OCI-LY1 (cell line): Measurements from ENCODE around the gene TMEM220.

Experiments used
- H2AFZ ChIP-seq: fragments of 200-600 bp; sonication (generic), shearing (Covaris generic); 2 replicates; pipeline ENCODE4 v1.6.0; 2014; ENCODE audit warnings: antibody characterized with exemption, mild to moderate bottlenecking, low read length
- H3F3A ChIP-seq: fragments of 200-600 bp; sonication (generic), shearing (Covaris generic); 2 replicates; pipeline ENCODE4 v1.6.0; 2014; ENCODE audit warnings: mild to moderate bottlenecking, antibody characterized with exemption, low read length, moderate library complexity; ENCODE audit not compliant: insufficient read depth
- H3K27ac ChIP-seq: fragments of 200-600 bp; sonication (generic); 2 replicates; pipeline ENCODE4 v1.5.1; 2014; ENCODE audit warnings: low read length, mixed run types, mild to moderate bottlenecking, low read depth; ENCODE audit not compliant: poor library complexity, severe bottlenecking
- H3K27me3 ChIP-seq: fragments of 200-600 bp; sonication (generic); 2 replicates; pipeline ENCODE4 v1.6.0; 2014; ENCODE audit warnings: antibody characterized with exemption, mild to moderate bottlenecking, low read length, moderate library complexity; ENCODE audit not compliant: insufficient read depth
- H3K36me3 ChIP-seq: fragments of 200-600 bp; sonication (generic); 2 replicates; pipeline ENCODE4 v1.6.1; 2014; ENCODE audit warnings: mild to moderate bottlenecking, antibody characterized with exemption, low read length, moderate library complexity, mixed read lengths; ENCODE audit not compliant: insufficient read depth
- H3K4me1 ChIP-seq: fragments of 200-600 bp; sonication (generic); 2 replicates; pipeline ENCODE4 v1.5.1; 2014; ENCODE audit warnings: mild to moderate bottlenecking, low read length, moderate library complexity; ENCODE audit not compliant: insufficient read depth, severe bottlenecking
- H3K4me2 ChIP-seq: fragments of 200-600 bp; sonication (generic), shearing (Covaris generic); 2 replicates; pipeline ENCODE4 v1.6.1; 2014; ENCODE audit warnings: low read length
- H3K4me3 ChIP-seq: fragments of 200-600 bp; sonication (generic); 2 replicates; pipeline ENCODE4 v1.5.1; 2014; ENCODE audit warnings: low read length, low read depth, mild to moderate bottlenecking, mixed read lengths; ENCODE audit not compliant: poor library complexity, severe bottlenecking
- H3K79me2 ChIP-seq: fragments of 200-600 bp; shearing (Covaris generic); 2 replicates; pipeline ENCODE4 v1.6.1; 2016; ENCODE audit warnings: mixed run types, low read length, mixed read lengths; ENCODE audit not compliant: insufficient read depth
- H3K9ac ChIP-seq: fragments of 200-600 bp; sonication (generic), shearing (Covaris generic); 2 replicates; pipeline ENCODE4 v1.6.1; 2014; ENCODE audit warnings: mild to moderate bottlenecking, low read length, mixed read lengths
- H3K9me2 ChIP-seq: fragments of 200-600 bp; sonication (generic), shearing (Covaris generic); 2 replicates; pipeline ENCODE4 v1.6.1; 2014; ENCODE audit warnings: low read depth, mild to moderate bottlenecking, low read length, mixed read lengths
- H3K9me3 ChIP-seq: fragments of 200-600 bp; shearing (Covaris generic); 2 replicates; pipeline ENCODE4 v1.6.1; 2014; ENCODE audit warnings: low read length, mixed read lengths
- H4K20me1 ChIP-seq: fragments of 200-600 bp; sonication (generic), shearing (Covaris generic); 2 replicates; pipeline ENCODE4 v1.6.0; 2016; ENCODE audit warnings: mild to moderate bottlenecking, low read length; ENCODE audit not compliant: insufficient read depth
- EZH2 ChIP-seq: fragments of 200-600 bp; sonication (generic), shearing (Covaris generic); IDR thresholded peaks from 2 replicates; pipeline ENCODE4 v1.8.0; 2017; ENCODE audit warnings: borderline replicate concordance, mixed run types, mild to moderate bottlenecking, antibody characterized with exemption, low read length, moderate library complexity, mixed read lengths
- TF ChIP-seq, protein P1 (sequence below): fragments of 200-600 bp; sonication (generic), shearing (Covaris generic); IDR thresholded peaks from 2 replicates; pipeline ENCODE4 v1.5.1; 2017; ENCODE audit warnings: mild to moderate bottlenecking, antibody characterized with exemption, low read length, moderate library complexity, mixed read lengths

TMEM220 gene

GRCh38 chr17:10756619-10757018, 26.8 kb upstream of the TMEM220 start:
- no peaks in the 10 kb centered on the region for H3K4me1 ChIP-seq
- H3K4me2 ChIP-seq = no peak overlapping the region
- H3K79me2 ChIP-seq = no peaks in the 10 kb centered on the region
- H3K9ac ChIP-seq = no peak overlapping the region
- H3F3A ChIP-seq = no peaks in the 10 kb centered on the region
- H3K9me3 ChIP-seq = no peaks in the 10 kb centered on the region
- 0 out of 2 replicates have a peak, but pooled peaks cover 3% of the 10 kb centered on the region for H3K27me3 ChIP-seq
- H3K4me3 ChIP-seq = no peak overlapping the region
- TF ChIP-seq, protein P1, sequence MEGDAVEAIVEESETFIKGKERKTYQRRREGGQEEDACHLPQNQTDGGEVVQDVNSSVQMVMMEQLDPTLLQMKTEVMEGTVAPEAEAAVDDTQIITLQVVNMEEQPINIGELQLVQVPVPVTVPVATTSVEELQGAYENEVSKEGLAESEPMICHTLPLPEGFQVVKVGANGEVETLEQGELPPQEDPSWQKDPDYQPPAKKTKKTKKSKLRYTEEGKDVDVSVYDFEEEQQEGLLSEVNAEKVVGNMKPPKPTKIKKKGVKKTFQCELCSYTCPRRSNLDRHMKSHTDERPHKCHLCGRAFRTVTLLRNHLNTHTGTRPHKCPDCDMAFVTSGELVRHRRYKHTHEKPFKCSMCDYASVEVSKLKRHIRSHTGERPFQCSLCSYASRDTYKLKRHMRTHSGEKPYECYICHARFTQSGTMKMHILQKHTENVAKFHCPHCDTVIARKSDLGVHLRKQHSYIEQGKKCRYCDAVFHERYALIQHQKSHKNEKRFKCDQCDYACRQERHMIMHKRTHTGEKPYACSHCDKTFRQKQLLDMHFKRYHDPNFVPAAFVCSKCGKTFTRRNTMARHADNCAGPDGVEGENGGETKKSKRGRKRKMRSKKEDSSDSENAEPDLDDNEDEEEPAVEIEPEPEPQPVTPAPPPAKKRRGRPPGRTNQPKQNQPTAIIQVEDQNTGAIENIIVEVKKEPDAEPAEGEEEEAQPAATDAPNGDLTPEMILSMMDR = no peak
- TF ChIP-seq EZH2 = no peak
- no peaks in the 10 kb centered on the region for H4K20me1 ChIP-seq
- no peaks in the 10 kb centered on the region for H3K36me3 ChIP-seq
- no peak overlapping the region for H2AFZ ChIP-seq
- no peak overlapping the region for H3K27ac ChIP-seq
- H3K9me2 ChIP-seq = no peaks in the 10 kb centered on the region

GRCh38 chr17:10756185-10756584, 26.4 kb upstream of the TMEM220 start:
- TF ChIP-seq, protein P1 = no peak
- TF ChIP-seq EZH2 = no peak
- H3K9me2 ChIP-seq = no peaks in the 10 kb centered on the region
- H3K27ac ChIP-seq = no peak overlapping the region
- no peak overlapping the region for H3K4me2 ChIP-seq
- no peaks in the 10 kb centered on the region for H3K4me1 ChIP-seq
- 0 out of 2 replicates have a peak, but pooled peaks cover 3% of the 10 kb centered on the region for H3K27me3 ChIP-seq
- H2AFZ ChIP-seq = no peak overlapping the region
- H3K4me3 ChIP-seq = no peak overlapping the region
- no peaks in the 10 kb centered on the region for H3K9me3 ChIP-seq
- no peaks in the 10 kb centered on the region for H3K36me3 ChIP-seq
- H3K79me2 ChIP-seq = no peaks in the 10 kb centered on the region
- H3F3A ChIP-seq = no peaks in the 10 kb centered on the region
- no peaks in the 10 kb centered on the region for H4K20me1 ChIP-seq
- H3K9ac ChIP-seq = no peak overlapping the region

- no peak overlapping the region for H3K4me3 ChIP-seq
- no peak overlapping the region for H3K4me2 ChIP-seq
- no peak overlapping the region for H3K9ac ChIP-seq
These were observed 25.8 kb upstream of the TMEM220 start for GRCh38 chr17:10755592-10756127.

More at GRCh38 chr17:10755592-10756127, 25.8 kb upstream of the TMEM220 start:
- TF ChIP-seq, protein P1 = no peak
- TF ChIP-seq EZH2 = no peak
- 0 out of 2 replicates have a peak, but pooled peaks cover 3% of the 10 kb centered on the region for H3K27me3 ChIP-seq
- no peaks in the 10 kb centered on the region for H3K36me3 ChIP-seq
- no peaks in the 10 kb centered on the region for H3K9me3 ChIP-seq
- no peaks in the 10 kb centered on the region for H3K79me2 ChIP-seq
- H3K27ac ChIP-seq = no peak overlapping the region
- H4K20me1 ChIP-seq = no peaks in the 10 kb centered on the region
- no peak overlapping the region for H2AFZ ChIP-seq
- H3K9me2 ChIP-seq = no peaks in the 10 kb centered on the region
- H3F3A ChIP-seq = no peaks in the 10 kb centered on the region
- no peaks in the 10 kb centered on the region for H3K4me1 ChIP-seq
